HG03135 (cell line): Measurements from ENCODE around the gene OR8D2.

Source experiments
- ATAC-seq: cut with Tn5 transposase; IDR thresholded peaks from one replicate; pipeline ENCODE4 v1.9.1; 2021; ENCODE audit warnings: mild to moderate bottlenecking, moderate library complexity; ENCODE audit not compliant: unreplicated experiment

The OR8D2 gene, protein sequence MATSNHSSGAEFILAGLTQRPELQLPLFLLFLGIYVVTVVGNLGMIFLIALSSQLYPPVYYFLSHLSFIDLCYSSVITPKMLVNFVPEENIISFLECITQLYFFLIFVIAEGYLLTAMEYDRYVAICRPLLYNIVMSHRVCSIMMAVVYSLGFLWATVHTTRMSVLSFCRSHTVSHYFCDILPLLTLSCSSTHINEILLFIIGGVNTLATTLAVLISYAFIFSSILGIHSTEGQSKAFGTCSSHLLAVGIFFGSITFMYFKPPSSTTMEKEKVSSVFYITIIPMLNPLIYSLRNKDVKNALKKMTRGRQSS

DNA sequence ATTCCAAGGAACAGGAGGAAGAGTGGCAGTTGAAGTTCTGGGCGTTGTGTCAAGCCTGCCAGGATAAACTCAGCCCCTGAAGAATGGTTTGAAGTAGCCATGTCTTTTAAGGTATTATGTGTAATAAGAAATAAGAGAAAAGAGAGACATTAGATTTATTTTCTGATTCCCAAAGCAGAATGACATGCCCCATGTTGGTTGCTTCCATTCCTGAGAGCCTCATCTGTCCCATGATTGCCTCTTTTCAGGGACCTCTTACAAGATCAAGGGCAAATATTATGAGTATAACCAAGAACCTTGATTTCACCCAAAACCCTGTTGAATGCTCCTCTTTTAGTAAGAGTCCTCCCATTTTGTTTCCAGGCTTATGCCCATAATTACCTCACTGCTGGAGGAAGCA lies at the start of gene OR8D2:
OR8D2 (minus strand) TSS at position 101 of the 400 bp plus-strand sequence; CDS start at position 101, 0 bp downstream.
- no peak for ATAC-seq

DNA sequence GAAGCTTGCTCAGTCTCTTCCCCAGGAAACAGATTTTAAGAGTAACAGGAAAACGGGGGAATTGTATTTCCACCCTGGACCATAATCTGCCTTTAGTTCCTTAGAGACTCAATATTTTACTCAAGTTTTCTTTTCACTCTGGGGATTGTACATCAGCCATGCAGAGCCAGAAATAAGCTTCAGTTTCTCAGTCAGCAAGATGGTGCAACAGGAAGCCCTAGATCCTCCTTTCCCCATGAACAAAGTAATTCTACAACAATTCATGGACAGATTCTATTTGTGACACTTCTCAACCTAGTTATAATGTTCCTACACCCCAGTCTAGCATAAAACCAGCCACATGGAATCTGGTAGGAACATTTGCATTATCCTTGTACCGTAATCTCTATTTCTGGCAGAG lies 39.6 kb upstream of the OR8D2 start:
- ATAC-seq, result no peak

DNA sequence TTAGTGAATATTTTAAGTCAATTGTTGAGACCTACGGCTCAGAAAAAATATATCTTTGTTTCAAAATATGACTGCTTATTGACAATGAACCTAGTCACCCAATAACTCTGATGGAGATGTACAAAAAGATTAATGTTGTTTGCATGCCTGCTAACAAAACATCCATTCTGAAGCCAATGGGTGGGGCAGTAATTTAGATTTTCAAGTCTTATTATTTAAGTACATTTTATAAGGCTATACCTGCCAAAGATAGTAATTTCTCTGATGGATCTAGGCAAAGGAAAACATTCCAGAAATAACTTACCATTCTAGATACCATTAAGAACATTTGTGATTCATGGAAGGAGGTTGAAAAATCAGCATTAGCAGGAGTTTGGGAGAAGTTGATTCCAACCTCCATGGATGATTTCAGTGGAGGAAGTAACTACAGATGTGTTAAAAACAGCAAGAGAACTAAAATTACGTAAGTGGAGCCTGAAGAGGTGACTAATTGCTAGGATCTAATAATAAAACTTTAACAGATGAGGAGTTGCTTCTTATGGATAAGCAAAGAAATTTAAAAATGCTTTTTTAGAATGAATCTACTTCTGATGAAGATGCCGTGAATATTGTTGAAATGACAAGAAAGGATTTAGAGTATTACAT lies 26.4 kb upstream of the OR8D2 start:
- no peak for ATAC-seq

DNA sequence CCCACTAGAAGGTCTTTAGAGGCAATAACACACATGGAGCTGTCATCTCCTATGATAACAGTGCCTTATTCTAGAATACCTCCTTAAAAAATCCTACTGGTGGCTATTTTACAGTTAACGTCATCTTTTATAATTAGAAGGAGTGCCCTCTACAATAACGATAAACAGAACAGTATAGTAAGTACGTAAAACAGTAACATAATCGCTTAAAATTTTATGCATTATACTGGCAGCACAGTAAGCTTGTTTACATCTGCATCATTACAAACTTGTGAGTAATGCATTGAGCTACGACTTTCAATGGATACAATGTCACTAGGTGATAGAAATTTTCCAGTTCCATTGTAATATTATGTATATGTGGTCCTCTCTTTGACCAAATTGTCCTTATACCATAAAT lies 24.3 kb upstream of the OR8D2 start:
- ATAC-seq, result no peak

DNA sequence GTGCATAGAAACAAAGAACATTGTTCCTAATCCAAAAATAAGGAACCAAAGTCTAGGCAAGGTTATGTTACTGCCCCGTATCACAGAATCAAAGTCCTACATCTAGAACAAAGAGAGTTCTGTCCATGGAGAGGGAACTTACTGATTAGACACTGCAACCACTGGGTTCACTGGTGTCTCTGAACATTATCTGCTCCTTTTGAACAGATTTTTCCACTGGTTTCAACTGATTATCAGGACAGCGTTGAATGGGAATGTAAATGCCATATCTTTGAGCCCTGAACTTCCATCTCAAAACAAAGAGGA lies 20.1 kb upstream of the OR8D2 start:
- ATAC-seq, result no peak

DNA sequence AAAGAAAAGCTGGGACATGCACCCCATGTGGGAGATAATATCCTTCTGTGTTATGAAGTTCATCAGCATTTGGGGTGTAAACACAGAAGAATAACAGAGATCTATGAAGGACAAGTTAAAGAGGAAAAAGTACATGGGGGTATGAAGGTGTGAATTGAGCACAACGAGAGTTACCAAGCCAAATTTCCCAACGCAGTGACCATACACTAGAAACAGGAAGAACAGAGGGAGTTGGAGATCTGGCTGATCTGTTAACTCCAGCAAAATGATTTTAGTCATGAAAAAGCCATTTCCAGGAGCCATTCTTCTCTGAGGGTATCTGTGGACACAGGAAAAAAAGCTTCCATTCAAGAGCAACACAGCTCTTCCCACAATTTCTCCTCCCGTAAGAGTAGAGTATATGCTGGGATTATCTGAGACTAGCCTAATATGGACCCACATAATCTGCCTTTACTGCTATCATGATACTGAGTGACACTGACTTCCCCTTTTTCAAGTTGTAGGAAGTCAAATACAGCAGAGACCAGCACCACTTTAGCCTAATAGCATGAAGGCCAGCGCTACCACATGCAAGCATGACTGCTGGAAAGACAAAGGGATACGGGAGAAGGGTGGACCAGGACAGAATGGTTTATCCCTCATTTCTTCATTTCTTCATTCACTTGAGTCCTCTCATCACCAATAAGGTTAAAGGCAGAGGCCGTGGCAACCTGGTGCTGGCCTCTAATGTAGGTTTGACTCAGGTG lies 19.6 kb upstream of the OR8D2 start:
- no peak for ATAC-seq

DNA sequence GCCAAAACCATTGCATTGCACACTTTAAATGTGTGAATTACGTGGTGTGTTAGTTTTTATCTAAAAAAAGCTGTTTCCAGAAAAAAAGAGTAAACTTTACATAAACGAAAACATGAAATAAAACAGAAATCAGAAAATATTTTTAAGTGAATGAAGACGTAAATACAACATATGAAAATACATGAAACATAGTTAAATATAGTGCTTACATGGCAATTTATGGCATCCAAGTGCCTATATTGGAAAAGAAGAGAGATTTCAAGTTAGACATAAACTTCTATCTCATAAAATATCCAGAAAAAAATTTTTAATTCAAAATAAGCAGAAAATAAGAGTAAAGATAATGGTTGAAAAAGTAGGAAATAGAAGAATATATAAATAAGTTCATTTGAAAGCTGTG lies 11.9 kb upstream of the OR8D2 start:
- no peak for ATAC-seq

DNA sequence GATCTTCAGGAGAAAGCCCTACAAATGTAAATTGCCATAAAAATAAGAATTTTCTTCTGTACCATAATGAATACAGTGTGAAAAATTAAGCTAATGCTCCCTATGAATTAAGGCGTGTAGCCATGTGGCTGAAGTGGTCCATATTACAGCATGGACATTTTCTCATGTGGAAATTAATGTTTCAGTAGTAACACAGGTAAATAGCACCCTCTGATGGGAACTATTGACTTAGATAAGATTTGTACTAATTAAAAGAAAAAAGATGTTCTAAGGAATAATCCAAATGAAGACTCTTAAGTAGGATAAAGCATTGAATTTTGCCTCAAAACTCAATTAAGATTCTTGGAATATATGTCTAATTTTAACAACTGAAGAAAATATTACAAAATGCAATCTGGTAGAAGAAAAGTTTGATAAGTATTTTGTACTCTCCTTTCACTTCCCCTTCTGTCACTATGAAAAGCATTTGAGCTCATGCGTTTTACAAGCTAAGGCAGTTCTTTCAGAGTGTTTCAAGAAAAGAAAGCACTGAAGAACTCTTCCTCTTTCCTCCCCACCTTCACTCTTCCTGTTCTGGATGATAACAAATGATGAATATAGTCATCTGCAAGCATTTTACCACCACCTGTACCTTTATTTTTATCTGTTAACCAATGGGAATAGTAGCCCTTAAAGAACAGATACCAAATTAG lies 9.9 kb upstream of the OR8D2 start:
- ATAC-seq, result peak; percentile 85

DNA sequence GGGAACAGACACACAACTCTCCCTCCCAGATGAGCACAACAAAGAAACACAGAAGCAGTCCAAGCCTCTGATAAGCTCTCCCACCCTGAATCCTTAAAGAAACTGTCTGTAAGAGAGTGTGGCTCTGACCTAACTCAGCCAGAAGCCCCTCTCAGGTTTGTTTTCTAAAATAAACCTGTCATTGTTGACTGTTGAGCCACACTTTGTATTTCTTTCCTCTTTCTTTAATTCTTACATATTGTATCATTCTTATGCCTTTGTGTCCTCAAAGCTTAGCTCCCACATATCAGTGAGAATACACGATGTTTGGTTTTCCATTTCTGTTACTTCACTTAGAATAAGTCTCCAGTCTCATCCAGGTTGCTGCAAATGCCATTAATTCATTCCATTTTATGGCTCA lies 7.8 kb upstream of the OR8D2 start:
- no peak for ATAC-seq

DNA sequence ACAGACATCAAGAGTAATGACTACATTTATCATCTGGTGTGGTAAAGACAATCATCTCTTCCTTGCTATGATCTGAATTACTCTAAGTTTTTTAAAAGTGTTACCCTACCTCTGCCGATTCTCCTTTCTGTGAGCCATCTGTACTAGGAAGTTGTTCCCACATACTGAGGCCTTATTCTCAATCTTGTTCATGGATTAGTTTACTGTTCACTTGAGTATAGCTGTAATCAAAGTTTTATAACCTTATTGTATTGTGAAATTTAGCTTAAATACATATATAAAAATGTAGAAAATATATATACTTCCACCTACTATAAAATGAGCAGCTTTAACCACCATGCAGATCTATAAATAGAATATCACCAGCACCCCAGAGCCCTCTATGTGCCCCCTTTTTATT lies 2.4 kb upstream of the OR8D2 start:
- no peak for ATAC-seq

DNA sequence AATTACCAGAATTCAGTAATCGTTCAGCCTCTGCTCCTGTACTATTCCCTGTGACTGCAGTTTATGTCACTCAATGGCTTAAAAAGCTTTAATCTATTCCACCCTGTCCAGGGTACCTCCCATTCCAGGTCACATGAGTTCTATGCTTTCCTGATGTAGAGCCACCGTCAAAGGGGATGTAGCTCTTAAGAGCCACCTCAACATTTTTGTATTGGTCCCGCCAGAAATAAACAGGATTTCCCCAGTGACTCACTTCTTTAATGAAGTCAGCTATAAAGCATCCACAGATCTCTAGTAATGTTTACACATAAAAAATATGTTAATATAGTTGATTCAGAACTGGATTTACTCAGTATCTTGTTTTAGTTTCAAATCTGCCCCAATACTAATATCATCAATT lies 4.9 kb downstream of the OR8D2 start:
- ATAC-seq, result no peak

DNA sequence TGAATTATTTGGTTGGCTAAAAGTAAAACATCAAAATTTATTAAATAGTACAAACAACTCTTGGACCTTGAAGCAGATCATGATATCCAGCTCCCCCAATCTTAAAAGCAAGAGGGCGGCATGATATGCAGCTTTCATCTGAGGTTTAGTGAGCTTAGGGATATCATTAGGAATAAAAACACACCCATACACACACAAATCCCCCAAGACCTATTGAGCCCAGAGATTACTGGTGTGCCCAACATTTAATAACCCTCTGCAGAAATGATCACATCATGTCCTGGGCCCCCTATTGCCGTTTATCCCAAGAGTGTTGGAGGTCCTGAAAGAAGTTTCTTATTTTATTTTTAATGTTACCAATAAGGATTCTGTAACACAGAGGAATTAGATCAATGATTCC lies 6.1 kb downstream of the OR8D2 start, which contains the start of gene OR8D1:
OR8D1 (minus strand) TSS at position 101 of the 400 bp plus-strand sequence. CDS start 3,183 bp downstream, outside the sequence.
- ATAC-seq, result no peak

DNA sequence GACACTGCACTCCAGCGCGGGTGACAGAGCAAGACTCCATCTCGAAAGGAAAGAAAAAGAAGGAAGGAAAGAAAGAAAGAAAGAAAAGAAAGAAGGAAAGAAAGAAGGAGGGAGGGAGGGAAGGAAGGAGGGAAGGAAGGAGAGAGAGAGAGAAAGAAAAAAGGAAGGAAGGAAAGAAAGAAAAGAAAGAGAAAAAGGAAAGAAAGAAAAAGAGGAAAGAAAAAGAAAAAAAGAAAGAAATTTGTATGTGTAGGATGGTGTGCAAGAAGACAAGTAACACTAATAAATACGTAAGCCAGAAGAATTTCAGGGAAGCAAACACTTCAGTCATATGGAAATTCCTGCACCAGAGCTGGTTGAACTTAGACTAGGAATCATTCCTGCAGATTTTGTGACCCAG lies 6.9 kb downstream of the OR8D2 start:
- no peak for ATAC-seq

DNA sequence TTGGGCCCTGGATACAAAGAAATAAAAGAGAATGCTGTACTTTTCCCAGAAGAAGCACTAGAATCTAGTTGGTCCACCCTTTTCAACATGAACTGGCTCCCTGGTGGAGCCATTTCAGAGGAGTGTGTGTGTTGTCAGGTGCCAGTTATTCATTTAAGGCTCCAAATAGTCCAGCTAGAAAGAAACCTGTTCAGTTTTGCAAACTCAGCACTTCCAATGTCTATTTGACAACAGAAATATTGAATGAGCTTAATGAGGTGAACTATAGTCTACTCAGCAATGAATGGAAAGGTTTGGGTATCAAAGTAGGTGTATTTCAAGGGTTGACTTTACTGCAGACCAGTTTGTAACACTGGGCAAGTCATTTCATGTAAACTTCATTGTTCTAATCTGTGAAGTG lies 8.3 kb downstream of the OR8D2 start:
- ATAC-seq, result no peak

DNA sequence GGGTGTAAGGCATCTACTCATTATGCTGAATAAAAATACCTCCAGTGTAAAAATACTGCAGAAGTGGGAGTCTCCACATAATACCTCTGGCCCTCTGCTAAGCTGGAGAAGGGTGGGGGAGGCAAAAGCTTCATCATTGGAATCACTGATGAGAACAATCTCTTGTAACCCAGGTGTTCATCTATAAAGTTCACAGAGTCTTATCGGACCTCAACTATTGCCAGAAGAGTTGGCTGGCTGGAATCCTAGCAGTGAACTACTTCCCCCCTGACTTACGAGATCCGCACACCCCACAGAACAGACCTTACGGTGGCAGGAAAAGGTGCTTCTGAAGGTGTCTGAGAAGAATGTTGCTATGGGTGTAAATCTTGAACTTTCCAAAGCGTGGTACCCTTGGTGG lies 8.7 kb downstream of the OR8D2 start:
- no peak for ATAC-seq

DNA sequence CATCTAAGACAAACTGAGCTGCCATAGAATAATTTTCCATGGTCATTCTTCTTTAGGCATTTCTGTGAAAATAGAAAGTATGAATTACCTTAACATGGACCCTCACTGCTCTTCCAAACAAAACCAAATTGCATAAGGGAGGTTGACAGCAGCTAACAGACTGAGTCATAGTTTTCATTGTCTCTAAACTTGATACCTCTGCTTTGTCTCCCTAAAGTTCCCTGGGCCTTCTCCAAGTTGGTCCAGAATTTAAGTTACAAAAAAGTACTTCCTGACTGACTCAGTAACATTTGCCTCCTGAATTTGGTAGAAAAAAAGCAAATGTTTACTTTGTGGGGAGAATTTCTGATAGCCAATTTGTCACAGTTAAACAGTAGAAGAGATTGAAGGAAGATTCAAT lies 9.3 kb downstream of the OR8D2 start:
- ATAC-seq, result no peak

DNA sequence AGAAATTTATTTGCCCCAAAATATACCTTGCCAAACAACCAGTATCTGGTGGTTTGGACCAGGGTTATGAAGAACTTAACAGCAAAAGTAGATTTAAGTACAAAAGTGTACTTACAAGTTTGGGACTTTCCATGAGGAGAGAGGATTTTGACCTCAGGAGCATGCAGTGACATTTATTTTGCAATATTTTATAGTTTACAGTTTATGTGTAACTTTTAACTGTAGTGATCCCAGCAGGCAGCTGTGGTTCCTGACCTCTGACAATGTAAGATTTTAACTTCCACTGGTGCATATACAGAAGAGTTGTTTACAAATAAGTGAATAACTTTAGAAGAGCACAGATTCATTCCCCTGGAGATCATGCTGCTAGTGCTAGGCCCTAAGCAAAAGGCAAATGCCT lies 12.9 kb downstream of the OR8D2 start:
- no peak for ATAC-seq

DNA sequence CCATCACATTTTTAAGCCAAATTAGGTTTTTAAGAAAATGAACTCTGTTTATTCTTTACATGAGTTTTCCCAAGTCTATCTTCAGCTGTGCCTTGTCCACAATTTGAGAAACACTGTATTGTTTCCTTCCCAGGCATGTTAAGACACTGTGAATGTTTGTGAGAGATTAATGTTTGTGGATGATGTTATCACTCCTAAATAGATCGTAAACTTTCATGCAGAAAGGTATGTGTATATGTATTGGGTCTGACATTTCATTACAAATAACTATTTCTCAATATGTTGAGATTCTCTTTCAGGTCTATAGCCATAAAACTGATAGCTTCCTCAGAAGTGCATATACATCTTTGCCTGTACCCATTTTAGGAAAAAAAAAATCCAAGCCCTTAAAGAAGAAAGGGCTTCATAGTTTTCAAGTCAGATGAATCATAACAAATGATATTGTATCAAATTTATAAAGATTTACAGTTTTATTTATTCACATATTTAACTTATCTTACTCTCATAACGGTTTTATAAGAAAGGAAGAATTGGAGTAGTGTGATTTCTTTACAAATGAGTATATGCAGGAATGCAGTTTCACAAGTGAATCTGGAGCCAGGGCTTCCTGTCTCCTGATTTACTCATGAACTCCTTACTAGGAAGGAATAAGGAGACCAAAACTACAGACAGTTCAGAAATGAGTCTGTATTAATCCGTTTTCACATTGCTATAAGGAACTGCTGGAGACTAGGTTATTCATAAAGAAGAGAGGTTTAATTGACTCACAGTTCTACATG lies 17.5 kb downstream of the OR8D2 start:
- ATAC-seq, result no peak

DNA sequence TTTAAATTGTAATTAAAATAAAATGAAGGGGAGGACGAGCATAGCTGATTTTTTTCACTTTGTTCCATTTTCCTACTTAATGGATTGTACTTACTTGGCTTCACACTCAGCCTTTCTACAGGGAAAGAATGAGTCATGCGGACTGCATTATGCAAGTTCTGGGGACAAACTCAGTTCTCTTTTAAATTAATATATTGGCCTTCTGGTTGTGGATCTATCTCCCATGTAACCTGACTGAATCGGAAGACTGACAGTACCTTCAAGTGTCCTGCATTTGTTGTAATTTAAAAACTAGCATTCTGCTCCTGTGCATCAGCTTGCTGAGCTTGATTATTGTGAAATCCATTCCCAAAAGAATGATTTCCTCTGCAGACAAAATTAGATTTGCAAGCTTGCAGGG lies 18.4 kb downstream of the OR8D2 start:
- ATAC-seq, result no peak

DNA sequence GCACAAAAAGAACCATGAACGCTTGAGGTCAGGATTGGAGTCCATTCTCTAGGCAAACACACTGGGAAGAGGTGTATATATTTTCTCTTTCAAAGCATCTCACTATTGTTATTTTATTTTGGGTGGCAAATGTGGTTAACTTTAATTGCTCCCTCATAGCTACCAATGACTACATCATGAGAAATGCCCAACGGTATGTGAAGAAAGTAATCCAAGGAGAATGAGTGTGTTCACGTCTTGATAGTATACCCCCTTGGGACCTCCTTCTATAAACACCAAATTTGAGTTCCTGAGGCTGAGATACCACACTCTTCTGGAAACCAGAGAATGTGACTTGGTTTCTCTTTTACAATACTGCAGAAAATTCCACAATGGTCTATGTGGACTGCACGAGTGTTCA lies 22.1 kb downstream of the OR8D2 start:
- ATAC-seq, result no peak

DNA sequence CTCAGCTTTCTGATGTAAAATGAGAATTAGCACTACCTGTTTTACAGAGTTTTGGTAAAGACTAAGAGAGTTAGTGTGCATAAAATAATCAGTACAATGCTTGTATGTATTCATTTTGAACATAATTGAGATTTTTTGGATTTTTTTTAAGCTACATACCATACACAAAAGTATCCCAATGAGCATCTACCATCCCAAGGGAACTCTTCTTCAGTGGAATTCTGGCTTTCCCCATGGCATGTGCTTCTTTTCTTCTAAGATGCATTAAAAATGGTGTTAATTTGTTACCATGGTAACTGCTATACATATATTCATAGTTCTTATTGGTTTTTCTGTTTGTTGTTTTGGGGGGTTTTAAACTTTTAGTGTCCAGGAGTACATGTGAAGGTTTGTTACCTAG lies 24.0 kb downstream of the OR8D2 start:
- ATAC-seq, result no peak
